Activated T-helper 1 cell treated with anti-CD3 and anti-CD28 coated beads, Interleukin-2, amount 50 U/mL, for 16 hours (primary cell): Measurements from ENCODE around the gene VMAC.
"Not testable (repeated sequence)": the region's sequence is repeated elsewhere in the genome, so short reads cannot be mapped to it uniquely, and the experiment has no call there.

ENCODE experiments used
- DNase-seq, 2 donors: peaks; one replicate each; pipeline ENCODE4 v3.0.0-alpha.2; 2020; ENCODE audit warnings: low read depth in 1 of 2, low spot score in 1 of 2

The VMAC gene

DNA sequence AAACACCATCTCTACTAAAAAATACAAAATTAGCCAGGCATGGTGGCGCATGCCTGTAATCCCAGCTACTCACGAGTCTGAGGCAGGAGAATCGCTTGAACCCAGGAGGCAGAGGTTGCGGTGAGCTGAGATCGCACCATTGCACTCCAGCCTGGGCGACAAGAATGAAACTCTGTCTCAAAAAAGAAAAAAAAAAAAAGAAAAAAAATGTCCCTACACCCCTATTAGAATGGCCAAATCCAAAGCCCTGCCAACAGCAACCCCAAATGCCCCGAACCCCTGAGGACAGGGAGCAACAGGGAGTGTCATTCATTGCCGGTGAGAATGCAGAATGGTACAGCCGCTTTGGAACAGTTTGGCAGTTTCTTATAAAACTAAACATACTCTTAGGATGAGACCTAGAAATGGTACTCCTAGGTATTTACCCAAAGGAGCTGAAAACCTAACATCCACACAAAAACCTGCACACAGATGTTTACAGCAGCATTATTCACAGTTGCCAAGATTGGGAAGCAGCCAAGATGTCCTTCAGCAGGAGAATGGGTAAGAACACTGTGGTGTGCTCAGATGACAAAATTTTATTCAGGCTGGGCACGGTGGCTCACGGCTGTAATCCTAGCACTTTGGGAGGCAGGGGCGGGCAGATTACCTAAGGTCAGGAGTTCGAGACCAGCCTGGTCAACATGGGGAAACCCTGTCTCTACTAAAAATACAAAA, 21.4 kb upstream of the VMAC start:
- DNase-seq, result not testable (repeated sequence)

DNA sequence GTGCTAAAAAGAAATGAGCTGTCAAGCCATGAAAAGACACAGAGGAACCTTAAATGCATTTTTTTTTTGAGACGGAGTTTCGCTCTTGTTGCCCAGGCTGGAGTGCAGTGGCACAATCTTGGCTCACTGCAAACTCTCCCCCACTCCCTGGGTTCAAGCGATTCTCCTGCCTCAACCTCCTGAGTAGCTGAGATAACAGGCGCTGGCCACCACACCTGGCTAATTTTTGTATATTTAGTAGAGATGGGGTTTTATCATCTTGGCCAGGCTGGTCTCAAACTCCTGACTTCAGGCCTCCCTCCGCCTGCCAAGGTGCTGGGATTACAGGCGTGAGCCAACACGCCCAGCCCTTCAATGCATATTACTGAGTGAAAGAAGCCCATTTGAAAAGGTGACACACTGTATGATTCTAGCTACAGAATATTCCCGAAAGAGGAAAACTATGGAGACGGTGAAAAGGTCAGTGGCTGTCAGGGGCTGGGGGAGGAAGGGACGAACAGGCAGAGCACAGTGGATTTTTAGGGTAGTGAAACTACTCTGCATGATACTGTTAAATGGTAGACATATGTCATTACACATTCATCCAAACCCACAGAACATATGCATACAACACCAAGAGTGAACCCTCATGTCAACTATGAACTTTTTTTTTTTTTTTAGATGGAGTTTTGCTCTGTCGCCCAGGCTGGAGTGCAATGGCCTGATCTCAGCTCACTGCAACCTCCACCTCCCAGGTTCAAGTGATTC, 20.4 kb upstream of the VMAC start:
- DNase-seq, result not testable (repeated sequence)

DNA sequence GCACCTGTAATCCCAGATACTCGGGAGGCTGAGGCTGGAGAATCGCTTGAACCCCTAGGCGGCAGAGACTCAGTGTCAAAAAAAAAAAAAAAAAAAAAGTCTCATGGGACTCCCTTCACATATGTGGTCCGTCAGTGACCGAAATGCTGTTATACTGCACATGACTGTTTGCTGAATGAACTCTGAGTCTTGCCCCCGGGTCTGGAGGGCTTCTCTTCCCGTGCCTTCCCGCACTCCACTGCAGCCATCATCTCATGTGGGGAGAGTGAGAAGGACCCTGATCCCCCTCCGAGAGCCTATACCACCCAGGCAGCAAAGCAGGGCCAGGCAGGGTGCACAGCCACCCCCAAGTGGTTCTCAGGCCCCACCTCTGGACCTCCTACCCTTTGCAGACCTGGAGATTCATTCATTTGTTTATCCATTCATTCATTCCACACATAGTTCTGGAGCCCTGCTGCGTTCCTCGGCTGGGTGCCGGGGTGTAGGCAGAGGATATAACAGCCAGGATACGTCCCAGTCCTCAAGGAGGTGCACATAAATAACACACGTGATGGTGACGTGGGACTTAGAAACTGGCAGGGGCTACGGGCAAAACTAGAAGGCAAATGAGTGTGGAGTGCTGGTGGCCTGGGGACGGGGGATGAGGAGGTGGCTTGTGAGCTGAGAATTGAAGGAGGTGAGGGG, 15.2 kb upstream of the VMAC start:
- DNase-seq, result no peak

DNA sequence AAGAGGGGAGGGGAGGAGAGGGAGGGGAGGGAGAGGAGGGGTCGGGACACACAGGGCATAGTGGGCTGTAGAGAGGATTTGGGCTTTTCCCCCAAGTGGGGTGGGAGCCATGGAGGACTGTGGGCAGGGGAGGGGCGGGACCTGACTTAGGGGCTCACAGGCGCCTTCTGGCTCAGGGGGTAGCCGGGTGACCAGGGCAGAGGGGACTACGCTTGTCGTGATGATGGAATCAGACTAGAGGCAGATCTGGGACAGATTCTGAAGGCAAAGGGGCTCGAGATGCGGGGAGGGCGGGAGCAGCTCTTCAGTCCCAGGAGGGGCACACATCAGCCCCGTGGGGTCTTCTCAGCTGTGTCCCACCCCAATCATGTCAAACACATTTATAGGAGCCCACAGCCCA, 14.6 kb upstream of the VMAC start:
- no peak for DNase-seq

DNA sequence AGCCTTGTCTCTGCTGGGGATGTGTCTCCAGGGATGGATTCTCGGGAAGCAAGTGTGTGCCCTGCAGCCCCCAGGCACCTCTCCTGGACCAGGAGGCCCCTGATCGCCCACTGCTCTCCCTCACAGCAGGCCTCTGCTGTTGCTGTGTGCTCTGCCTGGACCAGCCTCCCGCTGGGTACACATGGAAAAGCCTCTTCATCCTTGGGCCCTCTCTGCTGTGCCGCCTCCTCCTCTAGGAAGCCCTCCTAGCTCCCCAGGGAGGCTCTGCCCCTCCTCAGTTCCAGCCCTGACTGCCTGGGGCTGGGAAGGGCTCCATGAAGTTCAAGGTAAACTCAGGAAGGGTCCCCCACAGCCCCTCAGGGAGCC, 13.1 kb upstream of the VMAC start:
- DNase-seq, result no peak

DNA sequence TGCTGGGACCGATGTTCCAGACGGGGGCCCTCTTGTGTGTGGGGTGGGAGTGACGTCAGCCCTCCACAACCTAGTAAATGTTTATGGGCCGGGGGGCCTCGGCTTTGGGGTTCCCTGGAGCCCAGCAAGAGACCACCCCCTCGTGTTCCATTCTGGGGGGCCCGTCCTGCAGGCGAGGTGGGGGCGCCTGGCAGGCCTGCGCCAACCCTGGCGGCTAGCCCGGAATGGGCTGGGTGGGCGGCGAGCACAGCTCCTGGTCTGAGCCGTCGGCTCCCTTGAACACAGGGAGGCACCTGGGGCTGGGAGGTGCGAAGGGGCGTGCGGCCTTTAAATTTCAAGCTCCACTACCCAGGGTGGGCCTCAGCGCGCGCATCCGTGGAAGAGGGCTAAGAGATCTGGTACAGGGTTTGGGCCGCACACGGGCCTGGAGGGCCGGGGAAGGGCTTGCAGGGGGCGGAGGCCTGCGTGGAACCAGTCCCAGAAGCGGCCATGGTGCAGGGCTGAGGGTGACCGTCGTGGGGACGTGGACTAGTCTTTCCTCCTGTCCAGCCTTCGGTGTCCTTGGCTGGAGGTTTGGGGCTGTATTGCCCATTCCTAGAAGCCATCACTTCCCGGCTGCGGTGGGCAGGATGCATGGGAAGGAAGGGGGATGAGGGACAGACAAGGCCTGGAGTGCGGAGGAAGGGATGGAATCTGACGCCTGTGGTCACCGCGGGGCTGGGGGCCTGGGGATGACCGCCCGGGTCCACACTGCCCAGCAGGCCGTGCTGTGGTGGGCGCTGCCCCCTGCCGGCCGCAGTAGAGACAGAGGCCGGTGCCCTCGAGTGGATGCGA, 12.5 kb upstream of the VMAC start:
- no peak for DNase-seq

DNA sequence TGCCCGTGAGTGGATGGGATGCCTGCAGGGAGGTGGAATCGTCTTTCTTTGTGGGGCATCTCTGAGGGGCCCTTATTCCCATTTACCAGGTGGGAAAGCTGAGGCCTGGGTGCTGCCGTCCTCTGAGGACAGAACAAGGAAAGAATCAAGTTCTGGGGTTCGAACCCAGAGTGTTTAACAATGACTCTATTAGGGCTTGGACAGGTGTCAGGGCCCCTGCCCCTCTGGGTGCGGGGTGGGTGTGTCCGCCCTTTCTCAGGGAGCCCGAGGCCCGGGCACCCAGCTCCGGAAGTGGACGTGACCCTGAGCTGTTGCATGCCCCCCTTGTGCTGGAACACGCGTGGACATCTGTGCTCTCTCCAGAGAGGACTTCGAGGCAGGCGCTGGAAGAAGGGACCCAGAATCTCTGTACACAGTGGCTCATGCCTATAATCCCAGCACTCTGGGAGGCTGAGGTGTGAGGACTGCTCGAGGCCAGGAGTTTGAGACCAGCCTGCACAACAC, 11.8 kb upstream of the VMAC start:
- no peak for DNase-seq

DNA sequence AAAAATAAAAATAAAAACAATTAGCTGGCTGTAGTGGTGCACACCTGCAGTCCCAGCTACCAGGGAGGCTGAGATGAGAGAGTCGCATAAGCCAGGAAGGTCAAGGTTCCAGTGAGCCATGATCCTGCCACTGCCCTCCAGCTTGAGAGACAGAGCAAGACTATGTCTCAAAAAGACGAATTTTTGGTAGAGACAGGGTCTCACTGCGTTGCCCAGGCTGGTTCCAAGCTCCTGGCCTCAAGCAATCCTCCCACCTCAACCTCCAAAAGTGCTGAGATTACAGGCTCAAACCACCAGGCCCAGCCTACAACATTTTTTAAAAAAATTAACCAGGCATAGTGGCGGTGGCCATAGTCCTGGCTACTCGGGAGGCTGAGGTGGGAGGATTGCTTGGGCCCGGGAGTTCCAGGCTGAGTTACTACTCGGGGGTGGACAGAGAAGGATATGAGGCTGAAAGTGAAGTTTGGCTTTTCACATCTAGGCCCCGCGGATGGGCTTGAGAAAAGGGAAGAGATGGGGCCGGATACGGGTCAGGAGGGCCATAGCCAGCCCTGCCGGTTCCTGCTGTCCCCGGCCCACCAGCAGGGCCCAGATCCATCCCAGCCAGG, 11.3 kb upstream of the VMAC start:
- no peak for DNase-seq

DNA sequence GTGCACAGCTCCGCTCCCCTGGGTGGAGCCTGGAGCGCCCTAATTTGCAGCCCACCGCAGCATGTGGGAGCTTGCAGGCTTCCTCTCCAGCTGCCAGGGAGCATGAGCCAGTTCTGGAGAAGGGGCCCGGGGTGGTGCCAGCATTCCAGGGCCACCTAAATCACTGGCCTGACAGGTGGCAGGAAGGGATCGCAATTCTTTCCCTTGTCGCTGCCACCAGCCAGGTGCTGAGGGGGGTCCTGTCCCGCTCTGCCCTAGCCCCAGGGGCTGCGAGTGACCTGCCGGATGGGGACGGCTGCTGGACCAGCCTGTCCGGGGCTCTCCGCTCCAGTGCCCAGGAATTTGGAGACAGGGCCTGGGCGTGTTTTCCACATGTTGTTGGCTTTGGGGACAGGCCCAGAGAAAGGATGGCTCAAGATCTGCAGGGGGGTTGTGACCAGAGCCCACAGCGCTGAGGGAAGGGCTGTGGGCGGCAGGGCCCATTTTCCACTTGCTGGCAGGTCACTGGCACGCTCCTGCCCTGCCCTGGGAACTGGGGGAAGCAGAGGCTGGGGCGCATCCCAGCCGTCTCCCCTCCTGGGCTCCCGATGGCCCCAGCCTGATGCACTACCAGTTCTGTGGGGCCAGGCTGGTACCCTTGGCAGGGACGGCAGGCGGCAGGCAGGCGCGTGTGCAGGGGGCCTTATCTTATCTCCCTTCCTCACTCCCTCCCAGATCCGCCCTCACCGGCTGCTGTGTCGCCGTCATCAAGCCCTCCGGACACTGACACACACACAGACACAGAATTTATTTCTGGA, 10.6 kb upstream of the VMAC start:
- no peak for DNase-seq

DNA sequence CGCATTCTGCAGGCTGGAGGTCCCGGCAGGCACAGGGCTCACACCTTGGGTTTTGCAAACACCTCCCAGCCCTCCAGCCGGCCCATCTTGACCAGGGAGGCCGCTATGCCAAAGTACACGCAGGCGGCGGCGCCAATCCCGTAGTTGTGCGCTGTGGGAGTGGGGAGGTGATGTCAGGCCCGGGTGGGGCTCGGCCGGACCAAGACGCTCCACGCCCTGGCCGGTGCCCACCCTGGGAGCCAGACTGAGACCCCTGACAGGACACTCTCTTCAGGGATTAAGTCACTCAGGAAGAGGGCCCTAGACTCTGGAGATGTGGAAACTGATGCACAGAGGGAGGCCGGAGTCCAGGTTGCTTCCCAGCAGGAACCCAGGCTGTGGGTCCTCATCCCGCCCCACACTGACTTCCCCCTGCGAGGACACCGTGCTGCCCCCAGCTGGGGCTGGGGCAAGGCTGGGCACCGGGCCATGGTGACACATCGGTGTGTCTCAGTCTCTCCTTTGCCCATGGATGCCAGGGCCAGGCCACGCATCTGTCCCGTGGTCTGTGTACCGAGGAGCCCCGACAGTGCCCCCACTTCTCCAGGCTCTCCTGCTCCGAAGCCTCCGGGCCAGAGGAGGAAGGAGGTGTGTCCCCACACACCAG, 9.8 kb upstream of the VMAC start:
- no peak for DNase-seq

DNA sequence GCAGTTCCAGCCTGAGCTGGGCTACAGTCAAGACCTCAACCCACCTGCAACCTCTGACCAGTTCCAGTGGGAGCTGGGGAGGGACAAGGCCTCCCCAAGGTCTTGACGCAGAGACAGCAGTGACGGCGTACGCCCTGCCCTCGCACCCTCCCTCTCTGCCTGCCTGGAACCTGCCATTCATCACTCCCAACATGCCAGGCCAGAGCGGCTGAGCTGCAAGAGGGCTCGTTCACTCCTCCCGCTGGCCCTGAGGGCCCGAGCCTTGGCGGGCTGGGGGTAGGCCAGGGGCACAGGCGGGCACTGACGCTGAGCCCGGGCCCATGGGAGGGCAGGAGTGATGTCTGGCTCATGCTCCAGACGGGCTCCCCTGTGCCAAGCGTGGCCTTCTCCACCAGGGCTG, 9.3 kb upstream of the VMAC start:
- no peak for DNase-seq

DNA sequence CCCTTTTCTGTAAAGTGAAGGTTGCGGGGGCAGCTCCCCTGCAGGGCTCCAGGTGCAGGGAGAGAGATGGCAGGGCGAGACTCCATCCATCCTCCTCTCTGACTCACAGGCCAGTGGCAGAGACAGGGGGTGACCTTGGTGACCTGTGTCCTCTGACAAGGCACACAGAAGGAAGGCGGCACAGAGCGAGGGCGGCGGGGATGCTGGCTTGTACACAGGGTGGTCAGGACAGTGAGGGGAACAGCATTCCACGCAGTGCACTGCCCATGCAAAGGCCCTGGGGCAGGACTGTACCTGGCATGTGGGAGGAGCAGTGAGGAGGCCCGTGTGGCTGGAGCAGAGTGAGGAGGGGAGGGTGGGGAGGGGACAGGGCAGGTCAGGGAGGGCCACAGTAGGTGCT, 8.8 kb upstream of the VMAC start:
- no peak for DNase-seq

DNA sequence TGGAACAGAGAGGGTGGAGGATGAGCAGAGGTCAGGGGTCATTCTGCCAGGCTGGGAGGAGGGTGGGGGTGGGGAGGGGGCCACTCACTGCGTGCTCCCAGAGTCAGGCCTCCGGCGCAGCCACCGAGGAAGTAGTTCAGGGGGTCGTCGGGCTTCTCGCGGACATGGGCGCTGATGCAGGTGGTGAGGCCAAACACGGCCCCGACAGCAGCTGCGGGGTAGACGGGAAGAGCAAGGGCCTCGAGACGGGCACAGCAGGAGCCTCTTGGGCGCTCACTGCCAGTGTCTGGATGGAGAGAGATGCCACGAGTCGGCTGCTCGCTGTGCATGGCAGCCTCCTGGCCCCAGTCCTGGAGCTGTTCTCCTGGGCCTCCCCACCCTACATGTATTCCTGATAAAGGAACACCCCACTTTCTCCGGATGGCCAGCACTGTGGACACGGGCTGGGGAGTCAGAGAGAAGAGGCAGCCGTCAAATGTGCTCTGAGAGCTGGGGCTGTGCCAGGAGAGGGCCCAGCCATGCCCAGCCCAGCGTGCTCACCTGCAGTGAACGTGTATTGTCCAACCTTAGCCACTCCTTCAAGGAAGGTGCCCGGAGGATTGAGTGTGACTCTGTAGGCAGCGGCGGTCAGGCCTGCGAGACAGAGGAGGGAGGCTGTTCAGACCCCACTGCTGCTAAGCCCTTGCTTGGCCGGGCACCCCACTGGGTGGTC, 8.2 kb upstream of the VMAC start:
- DNase-seq, result no peak

DNA sequence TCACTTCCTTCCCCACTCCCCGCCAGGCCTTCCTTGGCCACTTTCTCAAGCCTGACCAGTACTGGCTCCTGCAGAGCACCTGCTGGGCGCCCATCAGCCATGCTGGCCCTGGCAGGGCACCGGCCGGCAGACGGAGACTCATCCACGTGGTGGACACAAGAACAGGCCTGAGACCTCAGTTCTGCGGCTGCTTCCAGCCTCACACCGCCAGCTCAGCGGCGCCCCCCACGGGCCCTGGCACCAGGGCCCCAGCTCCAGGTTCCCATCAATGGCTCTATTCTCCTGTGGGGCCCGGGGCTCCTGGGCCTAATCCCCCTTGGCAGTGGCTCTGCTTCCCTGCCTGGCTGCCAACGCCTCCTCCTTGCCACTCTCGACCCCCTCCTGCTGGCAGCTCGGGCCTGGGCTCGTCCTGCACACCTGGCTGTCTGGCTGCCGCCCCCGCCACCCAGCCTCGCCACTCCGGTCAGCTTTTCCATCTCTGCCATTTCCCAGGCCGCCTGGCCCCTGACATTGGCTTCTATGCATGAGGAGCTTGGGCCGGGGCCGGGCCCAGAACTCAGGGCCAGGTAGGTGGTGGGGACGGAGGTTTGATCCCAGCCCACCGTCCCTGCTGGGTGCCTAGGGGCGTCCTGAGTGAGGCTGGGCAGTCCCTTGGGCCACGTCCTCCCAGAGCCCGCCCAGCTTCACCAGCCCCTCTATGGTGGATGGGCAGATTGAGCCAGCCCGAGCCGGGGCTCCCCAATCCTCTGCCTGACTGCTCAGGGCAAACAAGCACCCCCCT, 7.3 kb upstream of the VMAC start:
- DNase-seq, result no peak

DNA sequence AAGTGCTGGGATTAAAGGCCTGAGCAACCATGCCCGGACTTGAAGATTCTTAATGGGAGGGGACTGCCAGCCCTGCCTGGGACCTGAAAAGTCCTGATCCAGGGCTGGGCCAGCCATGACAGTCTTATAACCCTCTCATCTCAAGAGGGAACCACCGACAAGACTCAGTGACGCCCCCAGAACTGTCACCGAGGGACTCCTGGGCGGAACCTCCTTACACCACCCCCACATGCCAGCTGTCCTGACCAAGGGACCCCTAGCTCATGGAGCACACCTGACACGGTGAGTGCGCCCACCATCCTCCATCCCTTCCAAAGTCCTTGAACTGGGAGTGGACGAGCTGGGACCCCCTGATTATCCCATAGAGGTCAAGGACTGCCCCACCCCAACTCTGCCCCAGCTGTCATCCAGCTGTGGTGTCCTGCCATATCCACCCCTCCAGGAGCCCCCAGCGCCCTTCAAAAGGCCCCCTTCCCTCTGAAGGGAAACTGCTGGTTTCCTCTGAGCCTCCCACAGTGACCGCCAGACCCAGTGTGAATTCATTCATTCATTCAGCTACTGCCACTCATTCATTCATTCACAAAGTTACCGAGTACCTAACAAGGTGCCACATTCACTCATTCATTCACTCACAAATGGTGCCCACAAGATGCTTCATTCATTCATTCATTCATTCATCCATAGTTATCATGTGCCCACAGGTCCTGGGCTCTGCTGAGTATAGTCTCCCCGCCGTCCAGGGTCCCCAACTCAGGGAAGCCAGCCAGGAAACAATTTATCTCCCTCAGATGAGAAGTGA, 4.7 kb upstream of the VMAC start:
- no peak for DNase-seq

DNA sequence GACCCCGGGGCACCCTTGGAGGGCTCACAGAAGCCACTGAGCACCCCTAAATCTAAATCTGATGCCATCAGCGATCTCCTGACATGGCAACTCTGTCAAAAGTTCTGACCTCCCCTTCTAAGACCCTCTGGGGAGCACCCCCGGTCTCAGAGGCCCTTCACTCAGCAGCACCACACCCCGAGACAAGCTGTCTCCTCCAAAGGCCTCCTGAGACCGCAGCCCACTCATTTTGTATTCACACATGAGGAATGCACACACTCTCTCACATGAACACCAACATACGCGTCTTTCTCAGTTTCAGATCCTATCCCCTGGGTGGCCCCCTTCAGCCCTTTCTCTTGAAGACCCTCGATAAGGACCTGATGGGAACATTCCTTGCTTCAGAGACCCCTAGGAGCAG, 3.7 kb upstream of the VMAC start:
- DNase-seq, result no peak

DNA sequence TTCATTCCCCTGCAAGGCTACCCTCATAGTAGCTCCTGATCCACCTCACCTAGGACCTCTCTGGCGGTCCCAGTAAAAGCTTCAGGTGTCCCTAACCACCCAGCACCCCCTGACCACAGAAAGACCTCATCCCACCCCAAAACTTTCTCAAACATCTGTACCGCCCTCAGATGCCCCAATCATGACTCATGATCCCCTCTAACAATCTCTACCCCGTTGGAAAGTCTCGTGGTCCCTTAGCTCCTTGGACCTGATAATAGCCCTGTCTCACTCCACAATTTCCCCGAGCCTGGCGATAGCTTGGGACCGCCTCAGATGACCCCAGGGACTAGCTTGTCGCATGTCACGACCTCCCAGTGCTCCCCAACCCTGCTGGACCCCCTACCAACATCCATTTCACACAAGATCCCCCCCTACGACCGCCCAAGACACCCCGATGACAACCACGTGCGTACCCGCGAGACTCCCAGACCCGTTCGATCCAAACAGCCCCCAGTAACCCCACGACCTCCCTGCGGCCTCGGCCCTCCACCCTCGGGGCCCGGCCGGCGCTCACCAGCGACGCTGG, 1.5 kb upstream of the VMAC start:
- DNase-seq, result no peak
